WTC11 (cell line): ENCODE results near the gene TTC28.

Source experiments
- ATF2 ChIP-seq: sonication (generic); formaldehyde crosslinking; IDR thresholded peaks from 2 replicates; pipeline ENCODE4 v1.8.1; 2022; ENCODE audit warnings: low read depth, missing genetic modification reagents, borderline replicate concordance
- CTCF ChIP-seq: fragments of 200-600 bp; IDR thresholded peaks from 2 replicates; pipeline ENCODE4 v1.8.0; 2022; ENCODE audit warnings: antibody characterized with exemption
- E2F1 ChIP-seq: sonication (generic); formaldehyde crosslinking; IDR thresholded peaks from 2 replicates; pipeline ENCODE4 v1.8.0; 2022; ENCODE audit warnings: mild to moderate bottlenecking, missing genetic modification reagents
- ERG ChIP-seq: fragments of 250-450 bp; sonication (Bioruptor Pico); IDR thresholded peaks from 2 replicates; pipeline ENCODE4 v1.8.0; 2021; ENCODE audit warnings: mild to moderate bottlenecking
- HMGXB4 ChIP-seq: sonication (generic); formaldehyde crosslinking; IDR thresholded peaks from 2 replicates; pipeline ENCODE4 v1.8.1; 2023; ENCODE audit warnings: mild to moderate bottlenecking, moderate library complexity, missing genetic modification reagents
- MAX ChIP-seq: sonication (generic); formaldehyde crosslinking; IDR thresholded peaks from 2 replicates; pipeline ENCODE4 v1.8.0; 2022; ENCODE audit warnings: mild to moderate bottlenecking, missing genetic modification reagents
- NFE2L1 ChIP-seq: sonication (generic); formaldehyde crosslinking; IDR thresholded peaks from 2 replicates; pipeline ENCODE4 v1.8.1; 2023; ENCODE audit warnings: missing genetic modification reagents
- SMAD4 ChIP-seq: sonication (generic); formaldehyde crosslinking; IDR thresholded peaks from 2 replicates; pipeline ENCODE4 v1.8.0; 2022; ENCODE audit warnings: mild to moderate bottlenecking, missing genetic modification reagents
- SP1 ChIP-seq: sonication (generic); formaldehyde crosslinking; conservative IDR thresholded peaks from 2 replicates; pipeline ENCODE4 v1.8.1; 2022; ENCODE audit warnings: missing genetic modification reagents
- ZNF138 ChIP-seq: sonication (generic); formaldehyde crosslinking; conservative IDR thresholded peaks from 2 replicates; pipeline ENCODE4 v1.8.1; 2022; ENCODE audit warnings: mild to moderate bottlenecking, moderate library complexity, missing genetic modification reagents
- ZNF219 ChIP-seq: sonication (generic); formaldehyde crosslinking; IDR thresholded peaks from 2 replicates; pipeline ENCODE4 v1.8.0; 2023; ENCODE audit warnings: missing genetic modification reagents, mild to moderate bottlenecking, borderline replicate concordance
- ZNF512 ChIP-seq: sonication (generic); formaldehyde crosslinking; IDR thresholded peaks from 2 replicates; pipeline ENCODE4 v1.8.1; 2022; ENCODE audit warnings: missing genetic modification reagents, borderline replicate concordance

GRCh38 chr22:28172892-28173670, 506.6 kb downstream of the TTC28 start:
- TF ChIP-seq NFE2L1 (CRISPR knock-in tag), result no peak
- no peak for TF ChIP-seq SP1 (CRISPR knock-in tag)
- TF ChIP-seq ZNF512 (CRISPR knock-in tag), result no peak
- no peak for TF ChIP-seq ZNF138 (CRISPR knock-in tag)
- no peak for TF ChIP-seq HMGXB4 (CRISPR knock-in tag)
- no peak for TF ChIP-seq SMAD4 (CRISPR knock-in tag)
- no peak for TF ChIP-seq CTCF
- TF ChIP-seq ERG (CRISPR knock-in tag), result no peak
- TF ChIP-seq MAX (CRISPR knock-in tag), result no peak
- TF ChIP-seq E2F1, result no peak
- TF ChIP-seq ZNF219 (CRISPR knock-in tag), result no peak
- no peak for TF ChIP-seq ATF2 (CRISPR knock-in tag)
